HG03039 (cell line): ENCODE results near the gene MXI1.
"Not testable (repeated sequence)": the region's sequence is repeated elsewhere in the genome, so short reads cannot be mapped to it uniquely, and the experiment has no call there.

Experiments used
- ATAC-seq: cut with Tn5 transposase; IDR thresholded peaks from one replicate; pipeline ENCODE4 v1.9.1; 2021; ENCODE audit warnings: mild to moderate bottlenecking, moderate library complexity; ENCODE audit not compliant: unreplicated experiment

Gene MXI1

GRCh38 chr10:110181451-110181850 is 26.0 kb upstream of the MXI1 start:
- no peak for ATAC-seq

GRCh38 chr10:110181911-110182310 is 25.5 kb upstream of the MXI1 start:
- ATAC-seq = no peak

- no peak for ATAC-seq
Measured at GRCh38 chr10:110184398-110184797, 23.0 kb upstream of the MXI1 start.

- ATAC-seq = not testable (repeated sequence)
Measured at GRCh38 chr10:110185646-110186182, 21.7 kb upstream of the MXI1 start.

- no peak for ATAC-seq
Measured at GRCh38 chr10:110190170-110190569, 17.2 kb upstream of the MXI1 start.

GRCh38 chr10:110192552-110192951 is 14.9 kb upstream of the MXI1 start:
- peak; percentile 45 for ATAC-seq

GRCh38 chr10:110200503-110200902 is 6.9 kb upstream of the MXI1 start:
- no peak for ATAC-seq

GRCh38 chr10:110201046-110201445 is 6.4 kb upstream of the MXI1 start:
- not testable (repeated sequence) for ATAC-seq

GRCh38 chr10:110203500-110204455 is 3.6 kb upstream of the MXI1 start:
- no peak for ATAC-seq

- ATAC-seq = no peak
Measured at GRCh38 chr10:110205051-110205675, 2.2 kb upstream of the MXI1 start.

- no peak for ATAC-seq
Measured at GRCh38 chr10:110207805-110208613, 604 bp downstream of the MXI1 start.

GRCh38 chr10:110208614-110209453 is 1.4 kb downstream of the MXI1 start:
- no peak for ATAC-seq

- no peak for ATAC-seq
Measured at GRCh38 chr10:110209454-110209925, 2.1 kb downstream of the MXI1 start.

- no peak for ATAC-seq
Measured at GRCh38 chr10:110209926-110210673, 2.7 kb downstream of the MXI1 start.

GRCh38 chr10:110210674-110211464 is 3.5 kb downstream of the MXI1 start:
- peak; percentile 68 for ATAC-seq

GRCh38 chr10:110211465-110211843 is 4.0 kb downstream of the MXI1 start:
- ATAC-seq = no peak

- ATAC-seq = no peak
Measured at GRCh38 chr10:110212119-110213006, 5.0 kb downstream of the MXI1 start.
